HG03095 (cell line): Measurements from ENCODE around the gene RIN3.

Source experiments
- ATAC-seq: cut with Tn5 transposase; IDR thresholded peaks from one replicate; pipeline ENCODE4 v1.9.1; 2021; ENCODE audit warnings: moderate library complexity; ENCODE audit not compliant: unreplicated experiment

RIN3 gene

GRCh38 chr14:92484132-92484823 lies 29.3 kb upstream of the RIN3 start:
- ATAC-seq: no peak

- ATAC-seq: no peak
Observed at GRCh38 chr14:92486881-92487280, 26.7 kb upstream of the RIN3 start.

- no peak for ATAC-seq
Observed at GRCh38 chr14:92487513-92488133, 26.0 kb upstream of the RIN3 start.

- ATAC-seq: no peak
Observed at GRCh38 chr14:92489394-92490238, 24.0 kb upstream of the RIN3 start.

- no peak for ATAC-seq
Observed at GRCh38 chr14:92490239-92490959, 23.2 kb upstream of the RIN3 start.

- ATAC-seq: no peak
Observed at GRCh38 chr14:92491782-92492181, 21.8 kb upstream of the RIN3 start.

- ATAC-seq: no peak
Observed at GRCh38 chr14:92492258-92492657, 21.3 kb upstream of the RIN3 start.

GRCh38 chr14:92493024-92493423 lies 20.6 kb upstream of the RIN3 start:
- no peak for ATAC-seq

- ATAC-seq: no peak
Observed at GRCh38 chr14:92493492-92493891, 20.1 kb upstream of the RIN3 start.

GRCh38 chr14:92494512-92494911 lies 19.1 kb upstream of the RIN3 start:
- no peak for ATAC-seq

- no peak for ATAC-seq
Observed at GRCh38 chr14:92495027-92495426, 18.6 kb upstream of the RIN3 start.

GRCh38 chr14:92496191-92496857 lies 17.3 kb upstream of the RIN3 start:
- ATAC-seq: no peak

GRCh38 chr14:92497391-92497790 lies 16.2 kb upstream of the RIN3 start:
- no peak for ATAC-seq

GRCh38 chr14:92499234-92499633 lies 14.3 kb upstream of the RIN3 start:
- no peak for ATAC-seq

GRCh38 chr14:92500491-92500941 lies 13.1 kb upstream of the RIN3 start:
- ATAC-seq: no peak

GRCh38 chr14:92501891-92502351 lies 11.7 kb upstream of the RIN3 start:
- ATAC-seq: no peak

- no peak for ATAC-seq
Observed at GRCh38 chr14:92502541-92503286, 10.9 kb upstream of the RIN3 start.

GRCh38 chr14:92503756-92504491 lies 9.7 kb upstream of the RIN3 start:
- ATAC-seq: no peak

- ATAC-seq: no peak
Observed at GRCh38 chr14:92505826-92506225, 7.8 kb upstream of the RIN3 start.
